Activated naive CD4-positive, alpha-beta T cell treated with anti-CD3 and anti-CD28 coated beads for 36 hours (primary cell): ENCODE results near the gene THSD4. TPM values are rescaled to one million over a fixed set of nuclear protein-coding genes. Genes with fewer than 3 reads are reported as not detected.

Source experiments
- CTCF ChIA-PET: fragments of 350-600 bp; sonication (Branson Sonifier 250); formaldehyde crosslinking; loops from one replicate; lab custom pipeline; 2021; ENCODE audit warnings: antibody characterized with exemption; lab: Charles Lee
- DNase-seq: peaks from one replicate; pipeline ENCODE4 v3.0.0-alpha.2; 2020
- H3K27ac Mint-ChIP-seq: one replicate; pipeline ENCODE4 v1.8.0; 2021; ENCODE audit warnings: mild to moderate bottlenecking, mixed read lengths
- H3K27me3 Mint-ChIP-seq: one replicate; pipeline ENCODE4 v1.8.0; 2021; ENCODE audit warnings: low read depth, mixed read lengths
- H3K36me3 Mint-ChIP-seq: one replicate; pipeline ENCODE4 v1.8.0; 2021; ENCODE audit warnings: low read depth, mixed read lengths
- H3K4me1 Mint-ChIP-seq: one replicate; pipeline ENCODE4 v1.8.0; 2021; ENCODE audit warnings: low read depth, mixed read lengths
- H3K4me3 Mint-ChIP-seq: one replicate; pipeline ENCODE4 v1.8.0; 2021; ENCODE audit warnings: mild to moderate bottlenecking, moderate library complexity, mixed read lengths
- H3K9me3 Mint-ChIP-seq: one replicate; pipeline ENCODE4 v1.8.0; 2021; ENCODE audit warnings: mixed read lengths
- intact Hi-C: fragments of 100-400 bp; cut with micrococcal nuclease; formaldehyde crosslinking; loops from one replicate; pipeline ENCODE4 v1.15.1; 2023
- total RNA-seq, 2 experiments: library from RNA; stranded (reverse); gene quantifications; one replicate each; pipeline ENCODE4 v1.2.3, GENCODE V29; 2021

THSD4 gene
- total RNA-seq, 2 experiments from 2014 or later = not detected

DNA sequence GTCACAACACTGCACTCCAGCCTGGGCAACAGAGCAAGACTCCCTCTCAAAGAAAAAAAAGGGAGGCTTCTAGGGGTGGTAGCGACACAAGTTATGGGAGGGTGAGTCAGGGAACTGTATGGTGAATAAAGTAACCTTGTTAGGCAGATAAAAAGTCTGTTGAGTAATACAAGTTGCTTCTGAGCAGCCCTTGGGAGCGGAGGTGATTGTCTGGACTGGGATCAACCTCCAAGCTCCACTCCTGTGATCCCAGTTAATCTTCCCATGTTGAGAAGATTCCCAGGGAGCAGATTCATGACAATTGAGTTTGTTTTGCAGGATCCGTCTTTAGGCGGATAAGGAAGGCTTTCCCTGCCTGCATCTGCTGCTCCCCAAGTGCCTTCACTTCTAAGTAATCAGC, 335.9 kb downstream of the THSD4 start:
- Mint-ChIP-seq H3K4me1 (no peaks in the 10 kb centered on the region), H3K4me3 (no peak overlapping the region), H3K27ac (no peak overlapping the region), H3K27me3 (peaks cover 14% of the 10 kb centered on the region), H3K36me3 (no peaks in the 10 kb centered on the region), H3K9me3 (no peaks in the 10 kb centered on the region)
- intact Hi-C loops = no loop called here
- no peak for DNase-seq
- CTCF ChIA-PET = no interaction called here

GRCh38 chr15:71452893-71453292, 337.6 kb downstream of the THSD4 start:
- intact Hi-C loops = no loop called here
- CTCF ChIA-PET = interaction anchor here (0.6 kb wide), 1 partner anchor 20 kb away, joined by 4 read pairs; no protein-coding TSS in a partner anchor
- Mint-ChIP-seq H3K9me3 (no peaks in the 10 kb centered on the region), H3K4me1 (no peaks in the 10 kb centered on the region), H3K27ac (no peak overlapping the region), H3K4me3 (no peak overlapping the region), H3K27me3 (peaks cover 9% of the 10 kb centered on the region), H3K36me3 (no peaks in the 10 kb centered on the region)
- no peak for DNase-seq

GRCh38 chr15:71454462-71454996, 339.3 kb downstream of the THSD4 start:
- H3K27me3 Mint-ChIP-seq = peaks cover 9% of the 10 kb centered on the region
- H3K9me3 Mint-ChIP-seq = no peaks in the 10 kb centered on the region
- no peak for DNase-seq
- intact Hi-C loops = no loop called here
- H3K36me3 Mint-ChIP-seq = no peaks in the 10 kb centered on the region
- CTCF ChIA-PET = no interaction called here
- no peak overlapping the region for H3K4me3 Mint-ChIP-seq
- H3K27ac Mint-ChIP-seq = no peak overlapping the region
- no peaks in the 10 kb centered on the region for H3K4me1 Mint-ChIP-seq

- CTCF ChIA-PET = no interaction called here
- H3K4me3 Mint-ChIP-seq = no peak overlapping the region
- no peak for DNase-seq
- H3K36me3 Mint-ChIP-seq = no peaks in the 10 kb centered on the region
- peaks cover 8% of the 10 kb centered on the region for H3K27me3 Mint-ChIP-seq
- no peak overlapping the region for H3K27ac Mint-ChIP-seq
- H3K9me3 Mint-ChIP-seq = no peaks in the 10 kb centered on the region
- intact Hi-C loops = no loop called here
- H3K4me1 Mint-ChIP-seq = no peaks in the 10 kb centered on the region
Measured at GRCh38 chr15:71455107-71455506, 339.8 kb downstream of the THSD4 start.

GRCh38 chr15:71455878-71456277, 340.6 kb downstream of the THSD4 start:
- intact Hi-C loops = no loop called here
- Mint-ChIP-seq H3K27ac (no peak overlapping the region), H3K9me3 (no peaks in the 10 kb centered on the region), H3K36me3 (no peaks in the 10 kb centered on the region), H3K4me1 (no peaks in the 10 kb centered on the region), H3K4me3 (no peak overlapping the region), H3K27me3 (peaks cover 8% of the 10 kb centered on the region)
- DNase-seq = no peak
- CTCF ChIA-PET = no interaction called here

- intact Hi-C loops = no loop called here
- Mint-ChIP-seq H3K4me1 (no peaks in the 10 kb centered on the region), H3K36me3 (no peaks in the 10 kb centered on the region), H3K4me3 (no peak overlapping the region), H3K27me3 (peaks cover 8% of the 10 kb centered on the region), H3K27ac (no peak overlapping the region), H3K9me3 (no peaks in the 10 kb centered on the region)
- DNase-seq = no peak
- CTCF ChIA-PET = no interaction called here
Measured at GRCh38 chr15:71456362-71456761, 341.1 kb downstream of the THSD4 start.

DNA sequence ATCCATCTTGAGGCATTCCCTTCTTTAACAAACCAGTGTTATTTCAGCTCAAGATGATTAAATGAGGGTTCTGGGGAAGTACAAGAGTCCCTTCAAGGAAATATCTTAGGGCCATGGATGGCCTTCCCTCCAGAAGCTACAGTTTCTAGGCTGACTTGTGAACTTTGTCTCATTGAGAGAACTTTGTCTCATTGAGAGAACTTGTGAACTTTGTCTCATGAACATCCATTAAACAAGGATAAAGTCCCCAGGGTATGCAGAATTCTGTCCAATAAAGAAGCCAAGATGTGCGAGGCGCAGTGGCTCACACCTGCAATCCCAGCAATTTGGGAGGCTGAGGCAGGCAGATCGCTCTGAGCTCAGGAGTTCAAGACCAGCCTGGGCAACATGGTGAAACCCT, 341.5 kb downstream of the THSD4 start:
- Mint-ChIP-seq H3K27me3 (peaks cover 6% of the 10 kb centered on the region), H3K36me3 (no peaks in the 10 kb centered on the region), H3K4me1 (no peaks in the 10 kb centered on the region), H3K9me3 (no peaks in the 10 kb centered on the region), H3K4me3 (no peak overlapping the region), H3K27ac (no peak overlapping the region)
- DNase-seq = no peak
- intact Hi-C loops = no loop called here
- CTCF ChIA-PET = no interaction called here

- Mint-ChIP-seq H3K36me3 (no peaks in the 10 kb centered on the region), H3K4me3 (no peak overlapping the region), H3K9me3 (no peaks in the 10 kb centered on the region), H3K27me3 (peaks cover 3% of the 10 kb centered on the region), H3K4me1 (no peaks in the 10 kb centered on the region), H3K27ac (no peak overlapping the region)
- intact Hi-C loops = no loop called here
- DNase-seq = no peak
- CTCF ChIA-PET = no interaction called here
Measured at GRCh38 chr15:71458089-71458660, 342.9 kb downstream of the THSD4 start.

GRCh38 chr15:71461748-71462147, 346.5 kb downstream of the THSD4 start:
- intact Hi-C loops = no loop called here

GRCh38 chr15:71462638-71463037, 347.4 kb downstream of the THSD4 start:
- H3K27ac Mint-ChIP-seq = no peak overlapping the region
- no peaks in the 10 kb centered on the region for H3K4me1 Mint-ChIP-seq
- intact Hi-C loops = no loop called here
- H3K9me3 Mint-ChIP-seq = no peaks in the 10 kb centered on the region
- no peak overlapping the region for H3K4me3 Mint-ChIP-seq
- H3K36me3 Mint-ChIP-seq = no peaks in the 10 kb centered on the region
- H3K27me3 Mint-ChIP-seq = peaks cover 2% of the 10 kb centered on the region
- CTCF ChIA-PET = no interaction called here
- no peak for DNase-seq

More at GRCh38 chr15:71461748-71462147, 346.5 kb downstream of the THSD4 start:
- no peaks in the 10 kb centered on the region for H3K36me3 Mint-ChIP-seq
- DNase-seq = no peak
- no peaks in the 10 kb centered on the region for H3K9me3 Mint-ChIP-seq
- no peak overlapping the region for H3K27ac Mint-ChIP-seq
- CTCF ChIA-PET = interaction anchor here (0.7 kb wide), 1 partner anchor 15 kb away, joined by 3 read pairs; no protein-coding TSS in a partner anchor
- peaks cover 2% of the 10 kb centered on the region for H3K27me3 Mint-ChIP-seq
- no peak overlapping the region for H3K4me3 Mint-ChIP-seq
- H3K4me1 Mint-ChIP-seq = no peaks in the 10 kb centered on the region

GRCh38 chr15:71463156-71463665, 347.9 kb downstream of the THSD4 start:
- CTCF ChIA-PET = no interaction called here
- H3K27me3 Mint-ChIP-seq = peaks cover 2% of the 10 kb centered on the region
- H3K27ac Mint-ChIP-seq = no peak overlapping the region
- no peak for DNase-seq
- H3K9me3 Mint-ChIP-seq = no peaks in the 10 kb centered on the region
- H3K36me3 Mint-ChIP-seq = no peaks in the 10 kb centered on the region
- no peaks in the 10 kb centered on the region for H3K4me1 Mint-ChIP-seq
- no peak overlapping the region for H3K4me3 Mint-ChIP-seq
- intact Hi-C loops = no loop called here

DNA sequence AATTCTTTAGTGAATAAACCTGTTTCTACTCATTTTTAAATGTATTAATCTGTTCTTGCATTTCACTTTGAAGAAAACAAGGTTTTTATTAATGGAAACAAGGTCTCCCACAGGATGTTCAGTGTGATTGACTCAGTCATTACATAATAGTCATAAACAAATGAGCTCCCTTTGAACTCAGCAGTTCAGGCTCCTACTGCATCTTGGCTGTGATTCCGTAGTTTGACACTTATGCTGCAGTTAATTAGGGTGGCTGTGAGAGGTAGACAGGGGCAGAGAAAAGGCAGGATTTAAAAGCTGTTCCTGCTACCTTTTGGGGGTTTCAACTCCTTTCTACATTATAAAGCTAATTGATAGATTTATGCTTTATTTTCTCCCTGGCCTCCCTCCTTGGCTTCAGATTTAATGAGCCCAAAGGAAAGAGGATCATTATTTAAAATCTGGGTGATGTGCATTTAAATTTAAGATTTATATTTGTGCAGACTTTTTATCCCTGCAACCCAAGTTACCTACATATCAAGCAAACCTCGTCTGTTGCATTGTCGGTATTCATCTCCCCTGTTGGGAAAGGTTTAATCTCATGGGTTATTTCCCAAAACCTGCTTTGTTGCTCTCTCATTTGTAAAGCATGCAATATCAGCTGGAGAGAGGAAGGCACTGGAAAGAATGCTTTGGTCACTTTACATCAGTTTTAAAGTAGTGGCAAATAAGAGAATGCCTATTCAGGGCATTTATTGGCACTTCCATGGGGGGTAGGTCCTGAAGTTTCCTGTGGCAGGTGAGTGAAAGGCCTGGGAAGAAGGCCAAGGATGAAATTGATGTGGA, 350.1 kb downstream of the THSD4 start:
- no peaks in the 10 kb centered on the region for H3K9me3 Mint-ChIP-seq
- no peak for DNase-seq
- no peaks in the 10 kb centered on the region for H3K36me3 Mint-ChIP-seq
- H3K27ac Mint-ChIP-seq = no peak overlapping the region
- peaks cover 2% of the 10 kb centered on the region for H3K27me3 Mint-ChIP-seq
- CTCF ChIA-PET = no interaction called here
- H3K4me1 Mint-ChIP-seq = no peaks in the 10 kb centered on the region
- H3K4me3 Mint-ChIP-seq = no peak overlapping the region
- intact Hi-C loops = no loop called here
